Activated CD4-positive, alpha-beta T cell treated with anti-CD3 and anti-CD28 coated beads for 1 hour (primary cell): ENCODE measurements around the gene FGF11.

Source experiments
- DNase-seq: peaks from one replicate; pipeline ENCODE4 v3.0.0-alpha.2; 2020

FGF11 gene

DNA sequence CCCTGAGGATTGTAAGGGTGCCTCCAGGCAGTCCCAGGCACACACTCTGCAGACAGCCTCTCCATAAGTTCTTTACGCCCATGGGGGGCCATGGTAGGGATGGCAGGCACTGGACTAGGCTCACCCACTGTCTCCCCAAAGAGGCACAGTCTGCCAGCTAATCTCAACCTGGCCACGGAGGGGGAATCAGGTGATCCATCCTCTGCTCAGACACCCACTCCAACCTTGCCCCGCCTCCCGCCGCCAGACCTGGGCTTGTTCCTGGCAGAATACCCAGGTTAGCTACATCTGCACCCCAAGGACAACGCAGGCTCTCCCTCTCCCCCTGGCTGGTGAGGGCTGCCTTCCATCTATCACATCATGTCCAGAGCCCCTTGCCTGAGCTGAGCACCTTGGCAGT is 30.4 kb upstream of the FGF11 start:
- DNase-seq, result no peak

DNA sequence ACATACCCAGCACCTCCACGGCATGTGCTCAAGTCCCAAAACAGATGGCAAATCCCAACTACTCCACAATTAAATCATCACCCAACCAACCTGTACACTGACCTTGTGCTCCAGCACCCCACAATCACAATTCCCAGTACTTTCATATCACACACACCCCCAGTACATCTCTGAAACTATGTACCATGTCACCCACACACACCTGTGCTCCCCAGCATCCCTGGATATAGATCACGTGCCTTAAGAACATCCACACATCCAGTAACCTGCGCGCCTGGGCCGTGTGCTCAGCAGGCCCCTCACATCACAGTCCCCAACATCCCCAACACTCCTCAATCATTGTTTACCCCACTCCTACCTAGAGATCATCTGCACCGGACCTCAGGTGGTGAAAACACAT is 29.6 kb upstream of the FGF11 start:
- no peak for DNase-seq

DNA sequence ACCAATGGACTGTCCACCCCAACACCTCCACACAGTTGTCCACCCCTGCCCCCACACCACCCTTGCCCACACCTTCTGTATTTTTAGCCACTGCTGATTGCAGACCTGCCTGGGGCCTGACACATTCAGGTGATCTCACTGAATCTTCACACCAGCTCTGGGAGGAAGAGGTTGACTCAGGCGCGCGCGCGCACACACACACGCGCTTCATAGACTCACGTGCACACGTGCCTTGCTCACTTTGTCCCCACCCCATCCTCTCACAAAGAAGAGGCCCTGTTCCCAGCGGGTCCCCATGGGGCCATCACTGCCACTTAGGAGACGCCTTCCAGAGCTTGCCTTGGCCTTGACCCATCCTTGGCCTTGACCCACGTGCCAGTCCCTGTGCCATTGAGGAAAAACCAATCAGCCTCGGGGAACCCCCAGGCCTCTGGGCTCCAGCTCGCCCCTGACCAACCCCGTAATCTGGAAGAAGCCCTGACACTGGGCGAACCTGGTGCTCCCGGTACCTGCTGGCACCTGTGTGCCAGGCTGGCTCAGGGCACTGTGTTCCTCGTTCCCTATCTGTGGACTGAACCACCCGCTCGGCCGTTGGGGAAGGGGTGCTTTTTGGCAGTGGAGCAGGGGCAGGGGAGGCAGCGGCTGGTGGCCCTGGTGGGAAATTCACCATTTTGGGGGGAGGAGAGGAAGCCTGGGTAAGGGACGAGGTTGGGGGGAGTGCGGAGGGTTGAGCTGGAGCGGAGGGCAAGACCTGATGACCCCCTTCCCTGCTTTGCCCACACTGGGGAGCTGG is 28.5 kb upstream of the FGF11 start:
- no peak for DNase-seq

DNA sequence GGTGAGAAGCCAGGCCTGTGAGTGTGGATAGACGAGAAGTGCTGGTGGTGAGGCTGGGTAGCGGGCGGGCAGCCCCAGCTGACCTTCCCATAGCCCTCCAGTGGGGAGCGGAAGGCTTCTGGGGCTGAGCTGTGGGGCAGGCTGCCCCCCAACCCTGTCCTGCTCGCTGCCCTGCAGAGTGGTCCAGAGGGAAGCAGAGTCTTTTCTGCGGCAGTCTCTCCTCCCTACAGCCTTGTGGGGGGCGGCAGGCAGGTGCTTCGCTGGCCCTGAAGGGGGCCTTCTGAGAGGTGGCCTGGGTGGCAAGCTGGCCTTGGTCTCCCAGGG is 27.9 kb upstream of the FGF11 start:
- DNase-seq, result no peak

DNA sequence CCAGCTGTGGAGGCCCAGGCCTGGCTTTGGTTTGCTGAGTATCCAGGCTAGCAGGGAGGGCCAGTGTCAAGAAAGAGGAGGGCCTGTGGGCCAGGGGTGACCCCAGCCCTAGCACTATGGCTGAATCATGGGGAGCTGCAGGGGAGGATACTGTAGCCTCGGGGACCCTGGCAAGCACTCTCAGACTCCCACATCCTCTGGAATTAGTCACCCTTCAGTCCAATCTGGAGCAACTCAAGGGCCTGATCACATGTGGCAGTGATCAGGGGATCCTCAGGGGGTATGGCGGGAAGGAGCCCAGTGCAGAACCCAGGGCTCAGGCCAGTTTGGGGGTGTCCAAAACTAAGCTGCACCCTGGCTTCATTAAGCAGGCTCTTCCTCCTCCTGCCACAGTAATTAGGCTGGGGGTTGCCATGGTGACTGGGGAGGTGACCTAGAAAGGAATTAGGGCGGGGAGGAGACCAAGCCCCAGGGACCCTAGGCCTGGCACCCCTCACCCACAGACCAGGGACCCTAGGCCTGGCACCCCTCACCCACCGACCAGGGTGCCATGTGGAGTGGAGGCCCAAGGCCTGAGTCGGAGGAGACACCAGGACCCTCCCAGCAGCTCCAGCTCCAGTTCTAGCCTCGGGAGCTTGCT is 25.8 kb upstream of the FGF11 start:
- no peak for DNase-seq

DNA sequence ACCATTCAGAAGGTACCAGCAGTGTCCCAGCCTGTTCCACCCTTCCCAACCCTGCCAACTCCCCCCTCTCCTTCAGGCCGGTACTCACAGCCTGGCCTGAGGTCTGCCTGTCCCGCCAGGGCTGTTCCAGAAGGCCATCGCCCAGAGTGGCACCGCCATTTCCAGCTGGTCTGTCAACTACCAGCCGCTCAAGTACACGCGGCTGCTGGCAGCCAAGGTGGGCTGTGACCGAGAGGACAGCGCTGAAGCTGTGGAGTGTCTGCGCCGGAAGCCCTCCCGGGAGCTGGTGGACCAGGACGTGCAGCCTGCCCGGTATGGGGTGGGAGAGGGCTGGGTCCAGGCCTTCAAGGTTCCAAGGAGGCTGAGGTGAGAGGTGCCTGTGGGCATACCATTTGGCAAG is 24.5 kb upstream of the FGF11 start:
- DNase-seq, result no peak

DNA sequence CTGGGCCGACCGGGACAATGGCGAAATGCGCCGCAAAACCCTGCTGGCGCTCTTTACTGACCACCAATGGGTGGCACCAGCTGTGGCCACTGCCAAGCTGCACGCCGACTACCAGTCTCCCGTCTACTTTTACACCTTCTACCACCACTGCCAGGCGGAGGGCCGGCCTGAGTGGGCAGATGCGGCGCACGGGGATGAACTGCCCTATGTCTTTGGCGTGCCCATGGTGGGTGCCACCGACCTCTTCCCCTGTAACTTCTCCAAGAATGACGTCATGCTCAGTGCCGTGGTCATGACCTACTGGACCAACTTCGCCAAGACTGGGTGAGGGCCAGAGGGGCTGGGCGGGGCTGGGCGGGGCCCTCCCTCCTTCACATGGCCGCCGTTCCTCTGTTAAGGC is 23.5 kb upstream of the FGF11 start:
- no peak for DNase-seq

DNA sequence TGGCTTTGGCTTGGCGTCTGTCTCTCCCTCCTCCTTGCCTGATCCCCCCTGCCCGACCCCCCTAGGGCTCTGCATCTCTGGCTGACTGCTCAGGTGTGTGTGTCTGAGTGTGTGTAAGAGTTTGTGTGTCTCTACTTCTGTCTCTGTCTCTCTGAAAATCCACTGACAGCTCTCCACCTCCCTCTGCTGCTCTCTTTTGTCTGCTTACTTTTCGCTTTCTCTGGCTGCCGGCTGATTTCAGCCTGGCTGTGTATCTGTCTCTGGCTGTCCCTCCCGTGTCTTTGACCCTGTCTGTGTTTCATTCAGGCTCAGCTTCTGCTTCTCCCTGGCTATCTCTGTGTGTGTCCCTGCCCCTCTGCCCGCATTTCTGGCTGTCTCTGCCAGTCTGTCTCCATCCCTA is 23.0 kb upstream of the FGF11 start:
- no peak for DNase-seq

DNA sequence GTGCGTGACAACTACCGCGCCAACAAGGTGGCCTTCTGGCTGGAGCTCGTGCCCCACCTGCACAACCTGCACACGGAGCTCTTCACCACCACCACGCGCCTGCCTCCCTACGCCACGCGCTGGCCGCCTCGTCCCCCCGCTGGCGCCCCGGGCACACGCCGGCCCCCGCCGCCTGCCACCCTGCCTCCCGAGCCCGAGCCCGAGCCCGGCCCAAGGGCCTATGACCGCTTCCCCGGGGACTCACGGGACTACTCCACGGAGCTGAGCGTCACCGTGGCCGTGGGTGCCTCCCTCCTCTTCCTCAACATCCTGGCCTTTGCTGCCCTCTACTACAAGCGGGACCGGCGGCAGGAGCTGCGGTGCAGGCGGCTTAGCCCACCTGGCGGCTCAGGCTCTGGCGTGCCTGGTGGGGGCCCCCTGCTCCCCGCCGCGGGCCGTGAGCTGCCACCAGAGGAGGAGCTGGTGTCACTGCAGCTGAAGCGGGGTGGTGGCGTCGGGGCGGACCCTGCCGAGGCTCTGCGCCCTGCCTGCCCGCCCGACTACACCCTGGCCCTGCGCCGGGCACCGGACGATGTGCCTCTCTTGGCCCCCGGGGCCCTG is 22.2 kb upstream of the FGF11 start:
- DNase-seq, result no peak

DNA sequence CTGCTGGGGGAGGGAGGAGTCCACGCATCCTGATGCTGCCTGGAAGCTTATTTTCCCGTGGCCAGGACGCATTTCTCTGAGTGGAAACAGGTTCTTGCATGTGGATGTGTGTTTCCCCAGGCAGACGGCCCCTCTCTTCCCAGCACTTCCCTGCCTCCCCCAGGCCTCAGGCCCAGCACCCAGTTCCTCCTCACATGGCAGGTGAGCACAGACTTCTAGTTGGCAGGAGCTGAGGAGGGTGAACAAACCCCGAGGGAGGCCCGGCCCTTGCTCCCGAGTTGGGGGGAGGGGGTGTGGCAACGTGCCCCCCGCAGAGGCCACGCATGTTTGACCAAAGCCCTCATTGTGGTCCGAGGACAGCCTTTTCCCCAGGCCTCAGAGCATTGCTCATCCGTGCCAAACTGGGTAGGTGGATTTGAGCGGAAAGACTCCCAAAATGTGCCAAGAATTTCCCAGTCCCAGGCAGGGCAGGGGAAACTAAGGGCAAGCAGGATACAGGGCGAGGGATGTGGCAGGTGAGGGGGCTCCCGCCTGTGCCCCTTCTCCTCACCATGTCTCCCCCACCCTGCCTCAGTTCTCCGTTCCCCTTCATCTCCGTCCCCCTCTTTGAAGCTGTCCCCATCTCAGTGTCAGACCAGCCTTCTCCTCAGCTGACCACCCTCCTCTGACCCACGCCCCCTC is 20.7 kb upstream of the FGF11 start:
- DNase-seq, result no peak

DNA sequence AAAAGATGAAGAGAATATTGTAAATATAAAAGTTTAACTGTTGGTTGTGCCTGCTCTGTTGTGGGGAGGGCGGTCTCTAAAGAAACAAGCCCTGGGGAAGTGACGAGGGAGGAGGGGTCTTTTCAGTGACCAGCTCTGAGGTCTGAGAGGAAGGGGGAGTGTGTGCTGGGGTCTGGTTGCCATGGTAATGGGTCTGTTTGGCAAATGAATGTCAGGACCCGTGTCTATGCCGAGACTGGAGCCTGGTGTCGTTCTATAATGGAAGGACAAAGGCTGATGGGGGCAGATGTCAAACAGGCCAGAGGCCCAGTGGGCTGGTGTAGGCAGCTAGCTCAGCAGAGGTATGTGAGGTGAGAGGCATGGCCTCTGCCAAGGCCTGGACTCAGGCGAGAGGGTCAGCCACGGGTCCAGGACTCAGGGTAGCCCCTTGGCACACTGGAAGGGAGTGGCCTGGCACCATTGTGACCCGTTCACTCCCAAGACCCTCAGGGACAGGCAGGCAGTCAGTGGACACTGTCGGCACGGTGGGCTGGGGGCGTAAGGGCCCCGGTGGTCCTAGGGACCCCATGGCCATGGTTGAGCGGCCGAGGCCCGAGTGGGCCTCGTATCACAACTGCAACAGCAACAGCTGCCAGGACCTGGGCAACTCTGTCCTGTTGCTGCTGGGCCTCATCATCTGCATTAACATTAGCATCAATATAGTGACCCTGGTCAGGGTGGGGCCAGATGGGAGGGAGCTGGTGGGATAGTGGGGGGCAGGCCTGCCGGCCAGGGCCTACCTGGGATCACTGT is 19.3 kb upstream of the FGF11 start, which contains the start of gene SPEM1:
Gene SPEM1 (plus strand): TSS at position 506 of the 792 bp plus-strand sequence. CDS start 61 bp downstream, at position 567.
- no peak for DNase-seq

DNA sequence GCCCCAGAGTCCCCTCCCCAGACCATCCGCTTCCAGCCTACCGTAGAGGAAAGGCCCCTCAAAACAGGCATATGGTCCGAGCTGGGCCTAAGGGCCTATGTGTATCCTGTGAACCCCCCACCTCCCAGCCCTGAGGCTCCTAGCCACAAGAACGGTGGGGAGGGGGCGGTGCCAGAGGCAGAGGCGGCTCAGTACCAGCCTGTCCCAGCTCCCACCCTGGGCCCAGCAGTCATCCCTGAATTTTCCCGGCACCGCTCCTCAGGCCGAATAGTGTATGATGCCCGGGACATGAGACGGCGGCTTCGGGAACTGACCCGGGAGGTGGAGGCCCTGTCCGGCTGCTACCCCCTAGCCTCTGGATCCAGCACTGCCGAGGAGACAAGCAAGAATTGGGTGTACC is 18.1 kb upstream of the FGF11 start:
- no peak for DNase-seq

DNA sequence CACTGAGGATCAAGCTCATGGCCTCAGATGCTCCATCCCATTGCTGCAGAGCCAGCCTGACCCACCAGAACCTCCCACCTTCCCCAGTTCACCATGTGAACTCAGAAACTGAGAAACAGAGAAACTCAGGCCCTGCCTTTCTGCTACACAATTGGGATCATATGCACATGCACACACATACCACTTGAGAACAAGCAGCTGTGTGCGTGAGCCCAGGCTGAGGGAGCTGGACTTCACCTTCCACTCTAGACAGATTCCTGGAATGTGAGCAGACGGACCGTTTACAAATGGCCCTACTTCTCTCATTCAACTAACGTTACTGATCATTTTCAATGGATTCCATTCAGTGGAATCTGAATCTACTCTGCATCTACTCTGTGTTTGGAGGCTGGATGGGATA is 15.6 kb upstream of the FGF11 start:
- DNase-seq, result no peak

DNA sequence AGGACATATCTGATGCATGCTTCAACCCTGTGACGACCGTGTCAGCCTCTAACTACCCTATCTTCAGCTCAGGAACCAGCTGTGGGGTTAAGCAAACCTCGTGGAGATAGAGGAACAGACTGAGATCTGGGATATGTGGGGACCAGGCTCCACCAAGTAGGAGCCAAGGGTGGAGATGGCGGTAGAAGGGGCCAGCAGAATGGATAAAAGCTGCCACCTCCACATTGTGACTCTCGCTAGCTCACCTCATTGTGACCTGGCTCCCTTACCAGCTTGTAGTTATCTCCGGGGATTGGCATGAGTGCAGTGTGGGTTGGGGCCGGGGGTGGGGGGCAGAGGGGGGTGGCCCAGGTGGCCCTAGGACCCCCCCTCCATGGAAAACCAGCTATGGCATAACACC is 14.0 kb upstream of the FGF11 start, which contains the start of gene SPEM2:
Gene SPEM2 (plus strand): TSS at position 301 of the 400 bp plus-strand sequence. CDS start 73 bp downstream, at position 374.
- DNase-seq, result no peak

DNA sequence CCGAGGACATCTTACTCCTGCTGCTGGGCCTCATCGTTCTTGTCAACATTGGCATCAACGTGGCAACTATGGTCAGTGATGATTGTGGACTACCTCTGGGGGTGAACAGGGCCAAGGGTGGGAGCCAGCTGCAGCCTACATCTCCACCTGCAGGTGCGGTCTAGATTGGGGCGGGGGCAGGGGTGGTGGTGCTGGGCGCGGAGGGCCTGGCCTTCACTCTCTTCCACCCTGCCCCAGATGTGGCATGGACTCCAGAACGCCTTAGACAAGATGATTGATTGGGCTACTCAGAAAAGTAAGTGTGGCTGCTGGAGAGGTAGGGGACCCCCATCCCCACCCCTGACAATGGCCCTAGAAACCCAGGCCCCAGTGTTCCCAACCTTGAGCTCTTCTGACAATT is 13.6 kb upstream of the FGF11 start:
- DNase-seq, result no peak

DNA sequence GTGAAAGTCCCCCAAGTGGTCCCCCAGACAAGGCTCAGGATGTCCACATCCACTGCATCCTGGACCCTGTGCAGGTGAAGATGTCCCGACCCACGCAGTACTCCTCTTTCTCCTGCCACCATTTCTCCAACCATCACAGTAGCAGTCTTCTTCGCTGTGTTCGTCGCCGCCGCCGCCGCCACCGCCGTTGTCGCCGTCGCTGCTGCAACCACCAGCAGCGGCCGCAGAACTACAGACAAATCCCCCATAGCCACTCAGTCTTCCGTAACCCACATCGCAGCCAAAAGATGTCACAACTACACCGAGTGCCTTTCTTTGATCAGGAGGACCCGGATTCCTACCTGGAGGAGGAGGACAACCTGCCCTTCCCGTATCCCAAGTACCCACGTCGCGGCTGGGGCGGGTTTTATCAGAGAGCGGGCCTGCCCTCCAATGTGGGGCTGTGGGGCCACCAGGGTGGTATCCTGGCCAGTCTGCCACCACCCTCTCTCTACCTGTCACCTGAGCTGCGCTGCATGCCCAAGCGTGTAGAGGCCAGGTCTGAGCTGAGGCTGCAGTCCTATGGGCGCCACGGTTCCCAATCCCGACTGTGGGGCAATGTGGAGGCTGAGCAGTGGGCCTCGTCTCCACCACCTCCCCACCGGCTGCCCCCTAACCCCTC is 13.0 kb upstream of the FGF11 start:
- no peak for DNase-seq

DNA sequence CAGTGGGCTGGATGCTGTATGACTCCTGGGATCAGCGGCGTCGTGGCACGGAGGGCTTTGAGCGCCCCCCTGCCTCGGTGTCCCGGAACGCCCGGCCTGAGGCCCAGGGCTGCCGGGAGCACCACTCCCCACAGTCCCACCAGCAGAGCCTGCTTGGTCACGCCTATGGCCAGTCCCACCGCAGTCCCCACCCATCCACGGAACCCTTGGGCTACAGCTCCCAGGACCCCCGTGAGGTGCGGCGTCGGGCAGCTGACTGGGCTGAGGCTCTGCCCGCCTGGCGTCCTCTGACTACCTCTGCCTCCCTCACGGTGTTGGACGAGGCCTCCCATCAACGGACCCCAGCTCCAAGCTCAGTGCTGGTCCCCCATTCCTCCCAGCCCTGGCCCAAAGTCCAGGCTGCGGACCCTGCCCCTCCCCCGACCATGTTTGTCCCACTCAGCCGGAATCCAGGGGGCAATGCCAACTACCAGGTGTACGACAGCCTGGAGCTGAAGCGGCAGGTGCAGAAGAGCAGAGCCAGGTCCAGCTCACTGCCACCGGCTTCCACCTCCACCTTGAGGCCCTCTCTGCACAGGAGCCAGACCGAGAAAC is 12.3 kb upstream of the FGF11 start:
- no peak for DNase-seq

DNA sequence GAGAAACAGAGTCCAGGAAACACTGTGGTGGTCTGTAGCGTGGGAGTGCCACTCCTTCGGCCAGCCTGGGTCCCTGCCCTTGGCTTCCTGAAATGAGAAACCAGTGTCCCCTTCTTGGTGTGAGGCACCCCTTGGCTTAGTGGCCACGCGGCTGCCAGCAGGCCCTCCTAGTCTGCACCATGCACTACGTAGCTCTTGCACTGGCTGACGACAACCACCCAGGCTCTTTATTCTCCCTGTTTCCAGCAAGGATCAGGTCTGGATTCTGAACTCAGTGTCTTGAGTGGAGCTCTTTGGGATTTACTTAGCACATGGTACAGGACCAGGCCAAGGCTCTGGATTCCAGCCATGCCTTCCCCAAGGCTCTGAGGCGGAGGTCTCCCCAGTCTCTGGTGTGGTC is 11.8 kb upstream of the FGF11 start:
- no peak for DNase-seq

DNA sequence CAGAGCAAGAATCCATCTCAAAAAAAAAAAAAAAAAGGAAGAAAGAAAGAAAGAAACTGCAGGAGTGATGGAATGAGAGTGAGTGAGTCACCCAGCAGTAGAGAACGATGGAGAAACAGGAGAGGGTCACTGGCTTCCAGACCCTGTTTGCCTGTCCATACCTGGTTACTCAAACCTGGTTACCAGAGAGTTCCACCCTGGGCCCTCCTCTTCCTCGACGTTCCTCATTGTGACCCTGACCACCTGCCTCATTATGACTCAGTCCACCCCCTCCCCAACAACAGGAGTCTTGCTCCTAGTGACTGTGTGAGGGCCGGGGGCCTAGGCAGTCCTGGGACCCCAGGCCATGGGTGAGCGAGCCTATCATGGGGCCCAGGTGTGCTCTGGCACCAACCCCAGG is 10.8 kb upstream of the FGF11 start, which contains the start of gene SPEM3:
Gene SPEM3 (plus strand): TSS at position 301 of the 400 bp plus-strand sequence. CDS start 46 bp downstream, at position 347.
- no peak for DNase-seq

DNA sequence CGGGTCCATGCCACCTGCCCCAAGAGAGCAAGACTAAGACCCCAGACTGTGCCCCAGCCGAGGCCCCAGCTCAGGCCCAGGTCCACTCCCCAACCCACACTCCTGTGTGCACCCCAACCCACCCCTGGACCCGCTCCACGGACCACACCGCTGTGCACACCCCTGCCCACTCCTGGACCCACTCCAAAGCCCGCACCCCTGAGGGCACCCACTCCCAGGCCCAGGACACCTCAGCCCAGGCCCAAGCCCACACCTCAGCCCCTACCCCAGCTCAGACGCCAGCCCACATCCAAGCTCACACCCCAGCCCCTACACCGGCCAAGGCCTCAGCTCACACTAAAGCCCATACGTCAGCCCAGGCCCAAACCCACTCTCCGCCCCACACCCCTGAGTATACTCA is 9.6 kb upstream of the FGF11 start:
- DNase-seq, result no peak

DNA sequence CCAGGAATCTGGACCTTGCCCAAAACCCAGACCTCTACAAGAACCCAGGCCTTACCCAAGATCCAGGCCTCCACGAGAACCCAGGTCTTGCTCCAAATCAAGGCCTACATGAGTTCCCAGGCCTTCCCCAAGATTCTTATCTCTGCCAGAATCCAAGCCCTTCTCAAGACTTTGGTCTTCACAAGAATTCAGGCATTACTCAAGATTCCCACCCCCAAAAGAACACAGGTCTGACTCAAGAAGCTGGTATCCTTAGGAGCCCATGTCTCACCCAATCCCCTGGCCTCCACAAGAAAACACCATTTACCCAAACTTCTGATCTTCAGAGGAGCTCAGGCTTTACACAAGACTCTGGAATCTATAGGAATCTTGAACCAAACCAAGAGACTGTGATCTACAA is 8.1 kb upstream of the FGF11 start:
- no peak for DNase-seq

DNA sequence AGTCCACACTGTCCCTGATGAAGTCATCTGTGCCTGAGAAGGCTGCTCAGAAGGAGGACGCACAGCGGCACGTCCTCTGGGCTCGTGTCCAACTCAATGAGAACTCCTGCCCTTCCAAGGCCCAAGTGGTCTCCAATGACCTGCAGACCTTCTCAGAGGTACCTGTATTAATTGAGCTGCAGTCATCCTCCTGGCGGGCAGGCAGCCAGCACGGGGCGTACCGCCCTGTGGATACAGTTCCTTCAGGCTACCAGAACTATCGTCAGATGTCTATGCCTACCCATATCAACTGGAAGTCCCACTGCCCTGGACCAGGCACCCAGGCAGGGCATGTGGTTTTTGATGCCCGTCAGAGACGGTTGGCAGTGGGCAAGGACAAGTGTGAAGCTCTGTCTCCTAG is 7.0 kb upstream of the FGF11 start:
- no peak for DNase-seq
